HG03457 (cell line): Measurements from ENCODE around the gene HSDL1.

Experiments used
- ATAC-seq: cut with Tn5 transposase; IDR thresholded peaks from one replicate; pipeline ENCODE4 v1.9.1; 2021; ENCODE audit warnings: moderate number of reproducible peaks; ENCODE audit not compliant: unreplicated experiment

The HSDL1 gene

GRCh38 chr16:84176192-84177053 lies 31.4 kb upstream of the HSDL1 start:
- no peak for ATAC-seq

- peak; percentile 74 for ATAC-seq
These were observed 30.5 kb upstream of the HSDL1 start for GRCh38 chr16:84175350-84176081.

GRCh38 chr16:84174396-84174795 lies 29.4 kb upstream of the HSDL1 start:
- no peak for ATAC-seq

GRCh38 chr16:84169765-84170310 lies 24.9 kb upstream of the HSDL1 start:
- no peak for ATAC-seq

GRCh38 chr16:84166796-84167695 lies 22.1 kb upstream of the HSDL1 start:
- ATAC-seq: no peak

GRCh38 chr16:84165746-84166145 lies 20.8 kb upstream of the HSDL1 start:
- ATAC-seq: no peak

GRCh38 chr16:84161801-84162200 lies 16.8 kb upstream of the HSDL1 start:
- no peak for ATAC-seq

- no peak for ATAC-seq
These were observed 16.1 kb upstream of the HSDL1 start for GRCh38 chr16:84161037-84161436.

GRCh38 chr16:84159800-84160199 lies 14.8 kb upstream of the HSDL1 start:
- no peak for ATAC-seq

GRCh38 chr16:84159007-84159406 lies 14.0 kb upstream of the HSDL1 start:
- no peak for ATAC-seq

GRCh38 chr16:84156342-84156784 lies 11.4 kb upstream of the HSDL1 start:
- no peak for ATAC-seq

- ATAC-seq: no peak
These were observed 10.8 kb upstream of the HSDL1 start for GRCh38 chr16:84155771-84156170.

GRCh38 chr16:84155226-84155625 lies 10.2 kb upstream of the HSDL1 start:
- ATAC-seq: no peak

- ATAC-seq: no peak
These were observed 8.8 kb upstream of the HSDL1 start for GRCh38 chr16:84153660-84154214.

- no peak for ATAC-seq
These were observed 5.9 kb upstream of the HSDL1 start for GRCh38 chr16:84150926-84151325.

GRCh38 chr16:84144209-84144858 lies 643 bp downstream of the HSDL1 start:
- no peak for ATAC-seq

GRCh38 chr16:84143784-84144199 lies 1.2 kb downstream of the HSDL1 start:
- ATAC-seq: no peak

- ATAC-seq: no peak
These were observed 1.9 kb downstream of the HSDL1 start for GRCh38 chr16:84143081-84143480.

GRCh38 chr16:84141143-84141670 lies 3.8 kb downstream of the HSDL1 start:
- ATAC-seq: no peak
